ENCODE data around the gene SYT3. TPM values are rescaled to one million over a fixed set of nuclear protein-coding genes. Genes with fewer than 3 reads are reported as not detected.

The SYT3 gene
- total RNA-seq, 1 experiment from 2014 or later = 14.6 TPM

GRCh38 chr19:50629194-50629593, 10.5 kb downstream of the SYT3 start:
- ChIA-PET POLR2A (no interaction called here), CTCF (interaction anchor here (1.0 to 2.5 kb wide), 4 partner anchors 10 to 95 kb away, joined by 3 to 14 read pairs (median 10); partner anchors contain the start of gene CLEC11A)
- no peak overlapping the region for H3K4me3 Mint-ChIP-seq
- no peak for ATAC-seq
- peaks cover 11% of the 10 kb centered on the region for H3K9me3 Mint-ChIP-seq
- H3K36me3 Mint-ChIP-seq = peaks cover 10% of the 10 kb centered on the region
- no peak overlapping the region for H3K27ac Mint-ChIP-seq
- no peaks in the 10 kb centered on the region for H3K4me1 Mint-ChIP-seq
- H3K27me3 Mint-ChIP-seq (ENCODE audit: low read depth) = peaks cover 9% of the 10 kb centered on the region
- no peak for DNase-seq (ENCODE audit: low spot score)
- TF ChIP-seq ESRRA (CRISPR knock-in tag; IDR thresholded peaks at IDR 0.05; ENCODE audit: borderline replicate concordance) = no peak
- TF ChIP-seq ZMAT4 (CRISPR knock-in tag; IDR thresholded peaks at IDR 0.05) = no peak
- no peak for TF ChIP-seq ATF2 (CRISPR knock-in tag; IDR thresholded peaks at IDR 0.05; ENCODE audit: borderline replicate concordance, low read depth)
- no peak for TF ChIP-seq PRRX2 (CRISPR knock-in tag; IDR thresholded peaks at IDR 0.05)
- TF ChIP-seq, protein P1, sequence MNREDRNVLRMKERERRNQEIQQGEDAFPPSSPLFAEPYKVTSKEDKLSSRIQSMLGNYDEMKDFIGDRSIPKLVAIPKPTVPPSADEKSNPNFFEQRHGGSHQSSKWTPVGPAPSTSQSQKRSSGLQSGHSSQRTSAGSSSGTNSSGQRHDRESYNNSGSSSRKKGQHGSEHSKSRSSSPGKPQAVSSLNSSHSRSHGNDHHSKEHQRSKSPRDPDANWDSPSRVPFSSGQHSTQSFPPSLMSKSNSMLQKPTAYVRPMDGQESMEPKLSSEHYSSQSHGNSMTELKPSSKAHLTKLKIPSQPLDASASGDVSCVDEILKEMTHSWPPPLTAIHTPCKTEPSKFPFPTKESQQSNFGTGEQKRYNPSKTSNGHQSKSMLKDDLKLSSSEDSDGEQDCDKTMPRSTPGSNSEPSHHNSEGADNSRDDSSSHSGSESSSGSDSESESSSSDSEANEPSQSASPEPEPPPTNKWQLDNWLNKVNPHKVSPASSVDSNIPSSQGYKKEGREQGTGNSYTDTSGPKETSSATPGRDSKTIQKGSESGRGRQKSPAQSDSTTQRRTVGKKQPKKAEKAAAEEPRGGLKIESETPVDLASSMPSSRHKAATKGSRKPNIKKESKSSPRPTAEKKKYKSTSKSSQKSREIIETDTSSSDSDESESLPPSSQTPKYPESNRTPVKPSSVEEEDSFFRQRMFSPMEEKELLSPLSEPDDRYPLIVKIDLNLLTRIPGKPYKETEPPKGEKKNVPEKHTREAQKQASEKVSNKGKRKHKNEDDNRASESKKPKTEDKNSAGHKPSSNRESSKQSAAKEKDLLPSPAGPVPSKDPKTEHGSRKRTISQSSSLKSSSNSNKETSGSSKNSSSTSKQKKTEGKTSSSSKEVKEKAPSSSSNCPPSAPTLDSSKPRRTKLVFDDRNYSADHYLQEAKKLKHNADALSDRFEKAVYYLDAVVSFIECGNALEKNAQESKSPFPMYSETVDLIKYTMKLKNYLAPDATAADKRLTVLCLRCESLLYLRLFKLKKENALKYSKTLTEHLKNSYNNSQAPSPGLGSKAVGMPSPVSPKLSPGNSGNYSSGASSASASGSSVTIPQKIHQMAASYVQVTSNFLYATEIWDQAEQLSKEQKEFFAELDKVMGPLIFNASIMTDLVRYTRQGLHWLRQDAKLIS (CRISPR knock-in tag; IDR thresholded peaks at IDR 0.05; ENCODE audit: borderline replicate concordance) = no peak
- TF ChIP-seq GTF2I (CRISPR knock-in tag; conservative IDR thresholded peaks at IDR 0.05) = no peak
- no peak for TF ChIP-seq SMAD3 (CRISPR knock-in tag; IDR thresholded peaks at IDR 0.05; ENCODE audit: borderline replicate concordance)
- TF ChIP-seq, protein P2, sequence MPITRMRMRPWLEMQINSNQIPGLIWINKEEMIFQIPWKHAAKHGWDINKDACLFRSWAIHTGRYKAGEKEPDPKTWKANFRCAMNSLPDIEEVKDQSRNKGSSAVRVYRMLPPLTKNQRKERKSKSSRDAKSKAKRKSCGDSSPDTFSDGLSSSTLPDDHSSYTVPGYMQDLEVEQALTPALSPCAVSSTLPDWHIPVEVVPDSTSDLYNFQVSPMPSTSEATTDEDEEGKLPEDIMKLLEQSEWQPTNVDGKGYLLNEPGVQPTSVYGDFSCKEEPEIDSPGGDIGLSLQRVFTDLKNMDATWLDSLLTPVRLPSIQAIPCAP (CRISPR knock-in tag; IDR thresholded peaks at IDR 0.05) = no peak
- TF ChIP-seq JUN (CRISPR knock-in tag; IDR thresholded peaks at IDR 0.05) = no peak
- no peak for TF ChIP-seq TP53 (CRISPR knock-in tag; IDR thresholded peaks at IDR 0.05)
- no peak for TF ChIP-seq USF1 (CRISPR knock-in tag; IDR thresholded peaks at IDR 0.05)
- TF ChIP-seq ZNF281 (CRISPR knock-in tag; IDR thresholded peaks at IDR 0.05) = no peak
- no peak for TF ChIP-seq CTCF (IDR thresholded peaks at IDR 0.05)
- no peak for TF ChIP-seq OVOL2 (CRISPR knock-in tag; IDR thresholded peaks at IDR 0.05; ENCODE audit: borderline replicate concordance)
- TF ChIP-seq CBFB (CRISPR knock-in tag; IDR thresholded peaks at IDR 0.05; ENCODE audit: low read depth) = no peak
- no peak for TF ChIP-seq ZNF396 (CRISPR knock-in tag; IDR thresholded peaks at IDR 0.05; ENCODE audit: borderline replicate concordance)
- TF ChIP-seq, protein P3, sequence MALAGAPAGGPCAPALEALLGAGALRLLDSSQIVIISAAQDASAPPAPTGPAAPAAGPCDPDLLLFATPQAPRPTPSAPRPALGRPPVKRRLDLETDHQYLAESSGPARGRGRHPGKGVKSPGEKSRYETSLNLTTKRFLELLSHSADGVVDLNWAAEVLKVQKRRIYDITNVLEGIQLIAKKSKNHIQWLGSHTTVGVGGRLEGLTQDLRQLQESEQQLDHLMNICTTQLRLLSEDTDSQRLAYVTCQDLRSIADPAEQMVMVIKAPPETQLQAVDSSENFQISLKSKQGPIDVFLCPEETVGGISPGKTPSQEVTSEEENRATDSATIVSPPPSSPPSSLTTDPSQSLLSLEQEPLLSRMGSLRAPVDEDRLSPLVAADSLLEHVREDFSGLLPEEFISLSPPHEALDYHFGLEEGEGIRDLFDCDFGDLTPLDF (CRISPR knock-in tag; IDR thresholded peaks at IDR 0.05) = no peak
